ENCODE results near the gene IZUMO4.

GRCh38 chr19:2126879-2127518 is 30.3 kb downstream of the IZUMO4 start:
- TF ChIP-seq CTCF (IDR thresholded peaks at IDR 0.05) (no peak), POLR2A (IDR thresholded peaks at IDR 0.05) (no peak)
